ENCODE data around the gene SGK2.

SGK2 gene

DNA sequence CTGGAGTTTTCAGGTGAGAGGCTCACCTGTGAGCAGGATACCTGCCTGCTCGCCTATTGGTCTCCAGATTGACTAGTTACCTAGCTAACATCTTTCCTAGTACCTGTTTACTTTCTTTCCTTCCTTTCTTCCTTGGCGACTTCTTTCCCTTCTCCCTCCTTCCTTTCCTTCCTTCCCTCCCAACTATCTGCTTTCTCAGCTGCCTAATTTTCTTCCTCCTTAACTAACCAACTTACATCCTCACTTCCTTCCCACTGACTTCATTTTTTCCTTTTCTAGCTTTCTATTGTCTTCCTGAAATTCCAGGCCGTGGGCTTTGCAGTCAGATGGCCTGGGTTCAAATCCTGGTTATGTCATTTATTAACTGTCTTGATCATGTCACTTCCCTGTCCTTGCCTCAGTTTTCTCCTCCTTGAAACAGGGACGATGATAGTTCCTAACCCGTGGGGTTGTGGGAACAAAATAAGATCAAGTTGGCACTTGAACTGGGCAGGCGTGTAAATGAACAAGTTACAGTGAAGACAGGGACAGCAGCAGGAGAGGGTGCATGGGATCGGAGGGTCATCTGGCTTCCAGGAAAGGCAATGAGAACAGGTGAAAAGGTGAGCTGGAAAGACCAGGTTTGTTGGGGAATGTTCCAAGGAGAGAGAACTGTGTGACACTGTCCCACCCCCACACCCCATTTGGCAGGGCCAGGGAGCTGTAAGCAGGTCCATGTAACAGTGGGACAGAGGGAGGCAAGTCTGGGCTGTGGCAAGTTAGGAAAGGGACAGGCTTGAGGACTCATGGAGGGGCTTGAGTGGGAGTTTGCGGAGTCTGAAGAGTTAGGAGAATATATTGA lies 540 bp downstream of the SGK2 start:
- peaks cover 19 to 26% of the 10 kb centered on the region in 2 experiments for H3K4me1 ChIP-seq (ENCODE audit: control insufficient read depth in 1 of 2, insufficient read depth in 1 of 2, low read depth in 1 of 2, low read length in 1 of 2)
- H3K27ac ChIP-seq: no peak overlapping the region
- H3K36me3 ChIP-seq: no peaks in the 10 kb centered on the region
- H3K4me3 ChIP-seq (ENCODE audit: low read depth in 1 of 2, low read length in 1 of 2): no peak overlapping the region
- H3K9me3 ChIP-seq: no peaks in the 10 kb centered on the region
- TF ChIP-seq, protein P1, sequence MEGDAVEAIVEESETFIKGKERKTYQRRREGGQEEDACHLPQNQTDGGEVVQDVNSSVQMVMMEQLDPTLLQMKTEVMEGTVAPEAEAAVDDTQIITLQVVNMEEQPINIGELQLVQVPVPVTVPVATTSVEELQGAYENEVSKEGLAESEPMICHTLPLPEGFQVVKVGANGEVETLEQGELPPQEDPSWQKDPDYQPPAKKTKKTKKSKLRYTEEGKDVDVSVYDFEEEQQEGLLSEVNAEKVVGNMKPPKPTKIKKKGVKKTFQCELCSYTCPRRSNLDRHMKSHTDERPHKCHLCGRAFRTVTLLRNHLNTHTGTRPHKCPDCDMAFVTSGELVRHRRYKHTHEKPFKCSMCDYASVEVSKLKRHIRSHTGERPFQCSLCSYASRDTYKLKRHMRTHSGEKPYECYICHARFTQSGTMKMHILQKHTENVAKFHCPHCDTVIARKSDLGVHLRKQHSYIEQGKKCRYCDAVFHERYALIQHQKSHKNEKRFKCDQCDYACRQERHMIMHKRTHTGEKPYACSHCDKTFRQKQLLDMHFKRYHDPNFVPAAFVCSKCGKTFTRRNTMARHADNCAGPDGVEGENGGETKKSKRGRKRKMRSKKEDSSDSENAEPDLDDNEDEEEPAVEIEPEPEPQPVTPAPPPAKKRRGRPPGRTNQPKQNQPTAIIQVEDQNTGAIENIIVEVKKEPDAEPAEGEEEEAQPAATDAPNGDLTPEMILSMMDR (IDR thresholded peaks at IDR 0.05): no peak
- H3K27me3 ChIP-seq: no peaks in the 10 kb centered on the region

DNA sequence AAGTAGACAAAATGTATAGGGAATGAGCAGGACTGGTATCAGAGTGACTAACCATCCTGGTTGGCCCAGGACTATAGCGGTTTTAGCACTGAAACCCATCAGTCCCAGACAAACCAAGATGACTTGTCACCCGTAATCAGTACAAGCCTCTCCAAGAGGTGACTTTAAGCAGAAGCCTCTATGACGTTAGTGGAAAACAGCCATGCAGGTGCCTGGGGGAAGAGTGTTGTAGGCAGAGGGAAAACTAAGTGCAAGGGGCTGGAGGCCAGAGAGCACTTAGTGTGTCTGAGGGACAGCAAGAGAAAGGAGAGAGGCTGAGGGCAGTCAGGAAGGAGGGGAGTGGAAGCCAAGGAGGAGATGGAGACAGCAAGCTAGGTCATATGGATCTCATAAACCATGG lies 2.1 kb downstream of the SGK2 start:
- TF ChIP-seq, protein P1 (IDR thresholded peaks at IDR 0.05): no peak
- H3K9me3 ChIP-seq: no peaks in the 10 kb centered on the region
- H3K4me3 ChIP-seq (ENCODE audit: low read depth in 1 of 2, low read length in 1 of 2): no peak overlapping the region
- H3K4me1 ChIP-seq (ENCODE audit: control insufficient read depth in 1 of 2, insufficient read depth in 1 of 2, low read depth in 1 of 2, low read length in 1 of 2): peaks cover 19 to 23% of the 10 kb centered on the region in 2 experiments
- H3K36me3 ChIP-seq: no peaks in the 10 kb centered on the region
- H3K27ac ChIP-seq: no peak overlapping the region
- H3K27me3 ChIP-seq: no peaks in the 10 kb centered on the region

DNA sequence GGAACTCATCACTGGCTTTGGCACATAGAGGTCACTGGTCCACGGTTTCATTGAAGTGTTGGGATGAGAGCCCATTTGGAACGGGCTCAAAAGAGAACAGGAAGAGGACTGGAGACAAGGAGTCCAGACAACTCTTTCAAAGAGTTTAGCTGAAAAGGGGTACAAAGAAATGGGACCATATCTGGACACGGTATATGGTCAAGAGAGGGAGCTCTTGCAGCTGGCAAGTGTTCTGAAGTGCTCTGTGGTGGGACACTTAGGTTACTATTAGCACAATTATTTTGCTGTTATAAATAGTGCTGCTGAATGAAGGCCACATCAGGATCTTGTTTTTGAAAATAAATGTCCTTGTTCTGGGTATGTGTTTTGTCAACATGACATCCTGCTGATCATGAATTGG lies 4.6 kb downstream of the SGK2 start:
- H3K27me3 ChIP-seq: no peaks in the 10 kb centered on the region
- no peaks in the 10 kb centered on the region for H3K9me3 ChIP-seq
- peaks cover 6 to 14% of the 10 kb centered on the region in 2 experiments for H3K4me1 ChIP-seq (ENCODE audit: control insufficient read depth in 1 of 2, insufficient read depth in 1 of 2, low read depth in 1 of 2, low read length in 1 of 2)
- no peaks in the 10 kb centered on the region for H3K36me3 ChIP-seq
- H3K27ac ChIP-seq: no peak overlapping the region
- TF ChIP-seq, protein P1 (IDR thresholded peaks at IDR 0.05): no peak
- H3K4me3 ChIP-seq (ENCODE audit: low read depth in 1 of 2, low read length in 1 of 2): no peak overlapping the region

DNA sequence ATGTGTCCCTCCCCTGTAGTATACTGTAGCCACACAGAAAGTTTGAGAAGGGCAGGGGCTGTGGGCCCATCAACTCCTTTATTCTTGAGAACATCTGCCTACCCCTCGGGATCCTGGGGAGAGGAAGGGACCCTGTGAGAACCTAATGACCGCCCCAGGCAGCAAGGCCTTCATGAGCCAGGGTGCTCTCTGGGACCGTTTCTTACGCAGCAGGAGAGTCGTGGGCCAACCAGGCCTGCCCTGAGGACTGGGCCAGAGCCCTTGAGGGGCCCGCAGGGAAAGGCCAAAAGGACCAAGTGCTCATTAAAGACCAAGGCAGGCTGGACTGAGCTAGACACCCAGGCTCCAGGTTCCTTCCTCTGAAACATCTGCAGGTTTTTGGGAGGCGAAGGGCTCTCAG lies 5.2 kb downstream of the SGK2 start:
- TF ChIP-seq, protein P1 (IDR thresholded peaks at IDR 0.05): no peak

DNA sequence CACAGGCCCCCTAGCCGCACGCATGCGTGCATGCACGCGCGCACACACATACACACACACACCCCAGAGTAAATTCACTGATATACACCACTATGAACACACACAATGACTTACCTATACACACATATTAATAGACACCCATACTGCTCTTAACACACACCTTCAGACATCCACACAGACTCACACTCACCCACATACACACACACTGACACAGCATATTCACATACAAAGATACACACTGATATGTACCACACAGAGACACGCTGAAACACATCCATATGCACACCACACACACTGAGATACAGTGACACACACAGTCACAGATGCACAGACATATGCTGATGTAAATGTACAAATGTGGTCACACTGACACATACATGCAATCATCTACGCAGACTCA lies 5.6 kb downstream of the SGK2 start:
- Histone ChIP-seq H3K9me3 (no peaks in the 10 kb centered on the region), H3K27me3 (no peaks in the 10 kb centered on the region), H3K4me1 (ENCODE audit: control insufficient read depth in 1 of 2, insufficient read depth in 1 of 2, low read depth in 1 of 2, low read length in 1 of 2) (peaks cover 5 to 8% of the 10 kb centered on the region in 2 experiments), H3K4me3 (ENCODE audit: low read depth in 1 of 2, low read length in 1 of 2) (no peak overlapping the region), H3K27ac (no peak overlapping the region), H3K36me3 (no peaks in the 10 kb centered on the region)
- TF ChIP-seq, protein P1 (IDR thresholded peaks at IDR 0.05): no peak

More for the DNA sequence above, 5.2 kb downstream of the SGK2 start:
- Histone ChIP-seq H3K4me3 (ENCODE audit: low read depth in 1 of 2, low read length in 1 of 2) (no peak overlapping the region), H3K9me3 (no peaks in the 10 kb centered on the region), H3K27ac (no peak overlapping the region), H3K27me3 (no peaks in the 10 kb centered on the region), H3K4me1 (ENCODE audit: control insufficient read depth in 1 of 2, insufficient read depth in 1 of 2, low read depth in 1 of 2, low read length in 1 of 2) (peaks cover 5 to 8% of the 10 kb centered on the region in 2 experiments), H3K36me3 (no peaks in the 10 kb centered on the region)

Measured in neutrophil (primary cell).